HG03432 (cell line): ENCODE measurements around the gene KRTAP3-3.
"Not testable (repeated sequence)": the region's sequence is repeated elsewhere in the genome, so short reads cannot be mapped to it uniquely, and the experiment has no call there.

Experiments
- ATAC-seq: cut with Tn5 transposase; IDR thresholded peaks from one replicate; pipeline ENCODE4 v1.9.1; 2021; ENCODE audit warnings: mild to moderate bottlenecking, moderate library complexity; ENCODE audit not compliant: unreplicated experiment

KRTAP3-3 gene

GRCh38 chr17:40993839-40994238, at the start of gene KRTAP3-3:
Gene KRTAP3-3, minus strand, starts transcription at chr17:40994164. Its CDS starts 67 bp downstream, at chr17:40994097.
- ATAC-seq, result no peak

- no peak for ATAC-seq
Measured at GRCh38 chr17:41042953-41043352, 49.0 kb upstream of the KRTAP3-3 start.

- not testable (repeated sequence) for ATAC-seq
Measured at GRCh38 chr17:41040783-41041571, 47.0 kb upstream of the KRTAP3-3 start, which contains the start of gene KRTAP1-1. Gene KRTAP1-1, minus strand, starts transcription at chr17:41041450. Its CDS starts 53 bp downstream, at chr17:41041397.

- no peak for ATAC-seq
Measured at GRCh38 chr17:41037853-41038350, 43.9 kb upstream of the KRTAP3-3 start.

- ATAC-seq, result not testable (repeated sequence)
Measured at GRCh38 chr17:41034346-41034935, 40.5 kb upstream of the KRTAP3-3 start, which contains the start of gene KRTAP1-3. Gene KRTAP1-3, minus strand, starts transcription at chr17:41034874. Its CDS starts 53 bp downstream, at chr17:41034821.

GRCh38 chr17:41029633-41030245, 35.8 kb upstream of the KRTAP3-3 start, which contains the start of gene KRTAP1-4:
Gene KRTAP1-4, minus strand, starts transcription at chr17:41030195. Its CDS starts 117 bp downstream, at chr17:41030078.
- no peak for ATAC-seq

- ATAC-seq, result no peak
Measured at GRCh38 chr17:41026715-41027471, 32.9 kb upstream of the KRTAP3-3 start, which contains the start of gene KRTAP1-5. Gene KRTAP1-5, minus strand, starts transcription at chr17:41027208. Its CDS starts 53 bp downstream, at chr17:41027155.

- ATAC-seq, result no peak
Measured at GRCh38 chr17:41024697-41025096, 30.7 kb upstream of the KRTAP3-3 start.

GRCh38 chr17:41020336-41020735, 26.4 kb upstream of the KRTAP3-3 start:
- ATAC-seq, result no peak

- no peak for ATAC-seq
Measured at GRCh38 chr17:41019415-41019814, 25.5 kb upstream of the KRTAP3-3 start.

- ATAC-seq, result no peak
Measured at GRCh38 chr17:41018541-41018940, 24.6 kb upstream of the KRTAP3-3 start.

- ATAC-seq, result no peak
Measured at GRCh38 chr17:41016578-41017215, 22.7 kb upstream of the KRTAP3-3 start.

GRCh38 chr17:41015454-41015853, 21.5 kb upstream of the KRTAP3-3 start:
- ATAC-seq, result no peak

GRCh38 chr17:41013606-41014005, 19.6 kb upstream of the KRTAP3-3 start:
- ATAC-seq, result no peak

GRCh38 chr17:41013181-41013580, 19.2 kb upstream of the KRTAP3-3 start:
- no peak for ATAC-seq

- ATAC-seq, result no peak
Measured at GRCh38 chr17:41012326-41013120, 18.6 kb upstream of the KRTAP3-3 start.

GRCh38 chr17:41010441-41010840, 16.5 kb upstream of the KRTAP3-3 start:
- ATAC-seq, result no peak

- no peak for ATAC-seq
Measured at GRCh38 chr17:41009936-41010335, 16.0 kb upstream of the KRTAP3-3 start.

- no peak for ATAC-seq
Measured at GRCh38 chr17:41009301-41009760, 15.4 kb upstream of the KRTAP3-3 start.
